Right lung (tissue), 10 donors: ENCODE data around the gene PBRM1. TPM values are rescaled to one million over a fixed set of nuclear protein-coding genes. Genes with fewer than 3 reads are reported as not detected.
A peak's percentile ranks its signal among the peaks of the same experiment; 100 is the strongest.
"Not testable (repeated sequence)": the region's sequence is repeated elsewhere in the genome, so short reads cannot be mapped to it uniquely, and the experiment has no call there.

ENCODE experiments used
- DNase-seq, 2 donors: peaks; one replicate each; pipeline ENCODE4 v3.0.0-alpha.2; 2013
- long read RNA-seq, 8 donors: transcript quantifications; one replicate each; lab custom pipeline, GENCODE V29; 2026
- polyA plus RNA-seq, 5 donors: library from polyadenylated mRNA; unstranded; fragments of 120-200 nt; gene quantifications; one replicate each; pipeline versions ENCODE4 v1.2.1 to v1.2.3, GENCODE V29; 2013; ENCODE audit warnings: inconsistent platforms in 1 of 5, low replicate concordance in 1 of 5; ENCODE audit not compliant: insufficient read length in 5 of 5, insufficient read depth in 1 of 5

PBRM1 gene
- polyA plus RNA-seq = 10 to 100 TPM; 42.9 to 78.6 (median 65.2) TPM
- long read RNA-seq, donor 1, partial matches to known transcripts = 146 of 185 reads
- long read RNA-seq, donor 1, other reads (novel, unspliced or antisense) = 38 of 185 reads
- long read RNA-seq, donor 2, partial matches to known transcripts = 78 of 95 reads
- long read RNA-seq, donor 2, other reads (novel, unspliced or antisense) = 15 of 95 reads
- long read RNA-seq, donor 3, partial matches to known transcripts = 135 of 157 reads
- long read RNA-seq, donor 3, other reads (novel, unspliced or antisense) = 21 of 157 reads
- long read RNA-seq, donor 4, partial matches to known transcripts = 11 of 12 reads
- long read RNA-seq, donor 4, other reads (novel, unspliced or antisense) = 0 of 12 reads
- long read RNA-seq, donor 5, partial matches to known transcripts = 116 of 200 reads
- long read RNA-seq, donor 5, other reads (novel, unspliced or antisense) = 81 of 200 reads
- long read RNA-seq, donor 6, partial matches to known transcripts = 204 of 220 reads
- long read RNA-seq, donor 6, other reads (novel, unspliced or antisense) = 16 of 220 reads
- long read RNA-seq, donor 7, partial matches to known transcripts = 125 of 161 reads
- long read RNA-seq, donor 7, other reads (novel, unspliced or antisense) = 36 of 161 reads
- long read RNA-seq, donor 8, partial matches to known transcripts = 33 of 58 reads
- long read RNA-seq, donor 8, other reads (novel, unspliced or antisense) = 25 of 58 reads

GRCh38 chr3:52685709-52686691 is at the start of gene PBRM1, which contains the start of gene GNL3:
PBRM1 (minus strand) TSS chr3:52685913.
GNL3 (plus strand) TSS chr3:52686032; CDS start chr3:52686093, 61 bp downstream.
- peak; percentile 94 to 96 for DNase-seq

GRCh38 chr3:52733256-52733891 is 47.7 kb upstream of the PBRM1 start:
- no peak for DNase-seq

- no peak for DNase-seq
These were observed 45.9 kb upstream of the PBRM1 start for GRCh38 chr3:52731590-52731989.

- no peak for DNase-seq
These were observed 45.0 kb upstream of the PBRM1 start for GRCh38 chr3:52730681-52731080.

GRCh38 chr3:52728753-52729152 is 43.0 kb upstream of the PBRM1 start:
- not testable (repeated sequence) for DNase-seq

GRCh38 chr3:52724511-52724910 is 38.8 kb upstream of the PBRM1 start:
- no peak for DNase-seq

GRCh38 chr3:52723935-52724334 is 38.2 kb upstream of the PBRM1 start:
- DNase-seq = no peak

GRCh38 chr3:52722491-52722890 is 36.8 kb upstream of the PBRM1 start:
- DNase-seq = no peak

GRCh38 chr3:52721730-52722008 is 36.0 kb upstream of the PBRM1 start:
- DNase-seq = no peak

- DNase-seq = no peak
These were observed 35.5 kb upstream of the PBRM1 start for GRCh38 chr3:52721002-52721729.

- no peak for DNase-seq
These were observed 33.9 kb upstream of the PBRM1 start for GRCh38 chr3:52719618-52720017.

GRCh38 chr3:52715714-52716305 is 30.1 kb upstream of the PBRM1 start:
- no peak for DNase-seq

- DNase-seq = no peak
These were observed 28.9 kb upstream of the PBRM1 start for GRCh38 chr3:52714335-52715302.

GRCh38 chr3:52712291-52713212 is 26.8 kb upstream of the PBRM1 start:
- no peak for DNase-seq

GRCh38 chr3:52710512-52710911 is 24.8 kb upstream of the PBRM1 start:
- DNase-seq = no peak

- no peak for DNase-seq
These were observed 21.9 kb upstream of the PBRM1 start for GRCh38 chr3:52707585-52707984.
